Activated naive CD4-positive, alpha-beta T cell treated with anti-CD3 and anti-CD28 coated beads, Interleukin-2, amount 50 U/mL, for 24 hours (primary cell): ENCODE data around the gene FBXL13.
"Not testable (repeated sequence)": the region's sequence is repeated elsewhere in the genome, so short reads cannot be mapped to it uniquely, and the experiment has no call there.

Experiments
- H3K27ac Mint-ChIP-seq: one replicate; pipeline ENCODE4 v1.8.0; 2021; ENCODE audit warnings: mild to moderate bottlenecking, mixed read lengths
- H3K27me3 Mint-ChIP-seq: one replicate; pipeline ENCODE4 v1.8.0; 2021; ENCODE audit warnings: mixed read lengths
- H3K36me3 Mint-ChIP-seq: one replicate; pipeline ENCODE4 v1.8.0; 2021; ENCODE audit warnings: mixed read lengths
- H3K4me1 Mint-ChIP-seq: one replicate; pipeline ENCODE4 v1.8.0; 2021; ENCODE audit warnings: mixed read lengths
- H3K4me3 Mint-ChIP-seq: one replicate; pipeline ENCODE4 v1.8.0; 2021; ENCODE audit warnings: mild to moderate bottlenecking, mixed read lengths
- H3K9me3 Mint-ChIP-seq: one replicate; pipeline ENCODE4 v1.8.0; 2021; ENCODE audit warnings: mixed read lengths

Gene FBXL13

GRCh38 chr7:103063895-103064294 is 10.7 kb downstream of the FBXL13 start:
- Mint-ChIP-seq H3K36me3 (peaks cover 1% of the 10 kb centered on the region), H3K4me3 (no peak overlapping the region), H3K27me3 (no peaks in the 10 kb centered on the region), H3K27ac (no peak overlapping the region), H3K9me3 (no peaks in the 10 kb centered on the region), H3K4me1 (no peaks in the 10 kb centered on the region)

GRCh38 chr7:103059471-103059870 is 15.1 kb downstream of the FBXL13 start:
- no peak overlapping the region for H3K27ac Mint-ChIP-seq
- H3K9me3 Mint-ChIP-seq, result no peaks in the 10 kb centered on the region
- no peak overlapping the region for H3K4me3 Mint-ChIP-seq
- no peaks in the 10 kb centered on the region for H3K27me3 Mint-ChIP-seq
- H3K36me3 Mint-ChIP-seq, result no peaks in the 10 kb centered on the region
- H3K4me1 Mint-ChIP-seq, result no peaks in the 10 kb centered on the region

DNA sequence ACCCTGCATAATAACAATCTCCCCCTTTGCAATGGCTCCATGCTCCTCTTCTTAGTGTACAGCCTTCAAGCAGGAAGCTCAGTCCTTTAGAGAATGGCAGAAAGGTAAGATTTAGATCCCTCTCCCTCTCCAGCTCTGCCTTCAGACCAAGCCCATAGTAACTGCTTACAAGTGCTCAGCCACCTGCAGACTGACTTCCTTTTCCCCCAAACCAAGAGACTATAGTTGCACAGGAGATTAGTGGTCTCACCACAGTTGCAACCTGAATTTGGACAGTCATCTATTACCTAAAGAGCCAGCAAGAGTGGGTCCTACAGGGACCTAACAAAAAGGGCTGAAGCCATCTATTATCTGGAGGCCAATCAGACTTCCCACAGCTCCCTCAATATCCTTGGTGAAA is 16.5 kb downstream of the FBXL13 start:
- Mint-ChIP-seq H3K4me1 (no peaks in the 10 kb centered on the region), H3K9me3 (no peaks in the 10 kb centered on the region), H3K27ac (no peak overlapping the region), H3K4me3 (no peak overlapping the region), H3K36me3 (no peaks in the 10 kb centered on the region), H3K27me3 (no peaks in the 10 kb centered on the region)

GRCh38 chr7:103056006-103056405 is 18.6 kb downstream of the FBXL13 start:
- not testable (repeated sequence) for H3K4me1 Mint-ChIP-seq, H3K27me3 Mint-ChIP-seq, H3K36me3 Mint-ChIP-seq

DNA sequence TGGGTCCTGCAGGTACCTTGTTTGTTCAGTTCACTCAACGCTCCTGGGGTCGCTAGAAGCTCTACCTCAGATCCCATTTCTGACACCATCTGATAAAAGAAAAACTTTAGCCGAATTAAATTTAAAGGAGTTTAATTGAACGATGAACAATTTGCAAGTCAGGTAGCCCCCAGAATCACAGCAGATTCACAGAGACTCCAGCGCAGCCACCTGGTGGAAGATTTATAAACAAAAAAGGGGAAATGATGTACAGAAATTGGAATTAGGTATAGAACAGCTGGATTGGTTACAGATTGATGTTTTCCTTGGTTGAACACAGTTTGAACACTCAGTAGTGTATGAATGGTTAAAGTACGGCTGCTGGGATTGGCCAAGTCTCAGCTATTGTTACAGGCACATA is 23.1 kb downstream of the FBXL13 start:
- Mint-ChIP-seq H3K4me3 (no peak overlapping the region), H3K36me3 (peaks cover 5% of the 10 kb centered on the region), H3K4me1 (no peaks in the 10 kb centered on the region), H3K9me3 (peaks cover 6% of the 10 kb centered on the region), H3K27me3 (no peaks in the 10 kb centered on the region), H3K27ac (no peak overlapping the region)

More at GRCh38 chr7:103056006-103056405, 18.6 kb downstream of the FBXL13 start:
- H3K4me3 Mint-ChIP-seq, H3K27ac Mint-ChIP-seq, H3K9me3 Mint-ChIP-seq: not testable (repeated sequence)

DNA sequence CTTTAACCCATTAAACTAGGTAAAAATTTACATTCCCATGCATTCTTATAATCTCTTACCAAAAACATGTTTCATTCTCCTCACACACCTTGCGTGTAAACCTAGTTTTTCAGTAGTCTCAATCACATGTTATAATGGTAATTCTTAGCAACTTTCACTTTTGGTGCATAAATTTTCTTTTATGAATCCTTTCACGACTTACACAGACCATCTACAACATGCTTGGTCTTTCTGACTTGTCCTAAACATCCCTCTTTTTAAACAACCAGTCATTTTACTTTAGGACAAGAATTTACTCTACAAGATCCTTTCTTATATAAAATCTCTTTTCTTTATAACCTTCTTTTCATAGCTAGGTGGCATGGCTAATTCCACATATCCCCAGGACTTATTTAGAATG is 25.8 kb downstream of the FBXL13 start:
- no peak overlapping the region for H3K27ac Mint-ChIP-seq
- no peak overlapping the region for H3K4me3 Mint-ChIP-seq

DNA sequence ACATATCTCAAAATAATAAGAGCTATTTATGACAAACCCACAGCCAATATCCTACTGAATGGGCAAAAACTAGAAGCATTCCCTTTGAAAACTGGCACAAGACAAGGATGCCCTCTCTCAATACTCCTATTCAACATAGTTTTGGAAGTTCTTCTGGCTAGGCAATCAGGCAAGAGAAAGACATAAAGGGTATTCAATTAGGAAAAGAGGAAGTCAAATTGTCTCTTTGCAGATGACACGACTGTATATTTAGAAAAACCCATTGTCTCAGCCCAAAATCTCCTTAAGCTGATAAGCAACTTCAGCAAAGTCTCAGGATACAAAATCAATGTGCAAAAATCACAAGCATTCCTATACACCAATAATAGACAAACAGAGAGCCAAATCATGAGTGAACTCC is 32.8 kb downstream of the FBXL13 start:
- not testable (repeated sequence) for H3K4me1 Mint-ChIP-seq, H3K36me3 Mint-ChIP-seq, H3K4me3 Mint-ChIP-seq, H3K27ac Mint-ChIP-seq, H3K27me3 Mint-ChIP-seq, H3K9me3 Mint-ChIP-seq

More for the DNA sequence above, 25.8 kb downstream of the FBXL13 start:
- no peaks in the 10 kb centered on the region for H3K4me1 Mint-ChIP-seq
- H3K9me3 Mint-ChIP-seq, result peaks cover 6% of the 10 kb centered on the region
- no peaks in the 10 kb centered on the region for H3K27me3 Mint-ChIP-seq
- H3K36me3 Mint-ChIP-seq, result peaks cover 5% of the 10 kb centered on the region

GRCh38 chr7:103037823-103038739 is 36.5 kb downstream of the FBXL13 start:
- H3K4me1 Mint-ChIP-seq, H3K36me3 Mint-ChIP-seq, H3K9me3 Mint-ChIP-seq, H3K4me3 Mint-ChIP-seq, H3K27ac Mint-ChIP-seq, H3K27me3 Mint-ChIP-seq: not testable (repeated sequence)

DNA sequence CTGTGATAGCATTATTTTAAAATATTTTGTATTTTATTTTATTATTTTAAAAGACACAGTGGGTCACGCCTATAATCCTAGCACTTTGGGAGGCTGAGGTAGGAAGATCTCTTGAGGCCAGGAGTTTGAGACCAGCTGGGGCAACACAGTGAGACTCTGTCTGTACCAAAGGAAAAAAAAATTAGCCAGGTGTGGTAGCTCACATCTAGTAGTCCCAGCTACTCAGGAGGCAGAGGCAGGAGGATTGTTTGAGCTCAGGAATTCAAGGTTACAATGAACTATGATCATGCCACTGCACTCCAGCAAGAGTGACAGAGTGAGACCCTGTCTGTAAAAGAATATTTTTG is 37.1 kb downstream of the FBXL13 start:
- Mint-ChIP-seq H3K4me3 (no peak overlapping the region), H3K27me3 (no peaks in the 10 kb centered on the region), H3K4me1 (no peaks in the 10 kb centered on the region), H3K9me3 (no peaks in the 10 kb centered on the region), H3K36me3 (no peaks in the 10 kb centered on the region), H3K27ac (no peak overlapping the region)

DNA sequence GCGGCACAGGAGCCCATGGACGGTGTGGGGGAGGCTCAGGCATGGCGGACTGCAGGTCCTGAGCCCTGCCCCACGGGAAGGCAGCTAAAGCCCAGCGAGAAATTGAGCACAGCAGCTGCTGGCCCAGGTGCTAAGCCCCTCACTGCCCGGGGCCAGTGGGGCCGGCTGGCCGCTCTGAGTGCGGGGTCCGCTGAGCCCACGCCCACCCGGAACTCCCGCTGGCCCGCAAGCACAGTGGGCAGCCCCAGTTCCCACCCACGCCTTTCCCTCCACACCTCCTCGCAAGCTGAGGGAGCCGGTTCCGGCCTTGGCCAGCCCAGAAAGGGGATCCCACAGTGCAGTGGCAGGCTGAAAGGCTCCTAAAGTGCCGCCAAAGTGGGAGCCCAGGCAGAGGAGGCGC is 40.3 kb downstream of the FBXL13 start:
- not testable (repeated sequence) for H3K4me1 Mint-ChIP-seq, H3K9me3 Mint-ChIP-seq, H3K4me3 Mint-ChIP-seq, H3K36me3 Mint-ChIP-seq, H3K27ac Mint-ChIP-seq, H3K27me3 Mint-ChIP-seq

DNA sequence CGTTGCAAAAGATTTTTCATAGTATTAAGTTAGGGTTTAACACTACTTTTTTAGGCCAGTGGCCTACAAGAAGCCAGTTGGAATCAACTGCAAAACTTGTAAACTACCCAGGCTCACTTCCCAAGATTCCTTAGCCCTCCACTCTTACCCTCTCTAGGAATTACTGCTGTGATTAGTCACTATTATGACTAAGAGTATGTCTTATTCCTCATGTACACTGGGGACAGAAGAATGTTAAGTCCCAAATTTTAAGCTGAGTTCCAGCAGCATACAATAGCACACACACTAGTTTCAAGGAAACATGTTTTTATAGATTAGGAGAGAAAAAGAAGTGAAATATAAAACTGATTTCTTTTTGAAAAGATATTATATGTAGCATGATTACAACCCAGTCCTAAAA is 42.8 kb downstream of the FBXL13 start:
- Mint-ChIP-seq H3K36me3 (no peaks in the 10 kb centered on the region), H3K9me3 (no peaks in the 10 kb centered on the region), H3K4me3 (no peak overlapping the region), H3K4me1 (no peaks in the 10 kb centered on the region), H3K27me3 (no peaks in the 10 kb centered on the region), H3K27ac (no peak overlapping the region)

GRCh38 chr7:103031024-103031423 is 43.6 kb downstream of the FBXL13 start:
- H3K9me3 Mint-ChIP-seq, result no peaks in the 10 kb centered on the region
- no peak overlapping the region for H3K4me3 Mint-ChIP-seq
- no peaks in the 10 kb centered on the region for H3K4me1 Mint-ChIP-seq
- H3K27ac Mint-ChIP-seq, result no peak overlapping the region
- no peaks in the 10 kb centered on the region for H3K27me3 Mint-ChIP-seq
- no peaks in the 10 kb centered on the region for H3K36me3 Mint-ChIP-seq

DNA sequence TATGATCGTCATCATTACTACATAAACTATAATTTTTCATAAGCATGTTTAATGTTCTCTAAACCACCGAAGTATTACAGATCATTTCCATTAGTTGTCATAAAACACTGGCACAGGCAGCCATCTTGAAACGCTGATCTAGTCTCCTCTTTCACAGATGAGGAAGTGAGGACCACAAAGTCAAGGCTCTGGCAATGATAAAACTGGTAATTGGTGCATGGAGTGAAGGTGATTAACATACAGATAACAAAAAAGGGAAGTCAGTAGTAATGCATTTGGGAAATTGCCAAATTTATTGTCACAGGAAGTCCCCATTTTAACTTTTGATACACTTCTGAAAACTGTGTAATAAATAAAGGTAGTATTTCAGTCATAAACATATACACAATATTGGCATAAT is 49.3 kb downstream of the FBXL13 start:
- no peaks in the 10 kb centered on the region for H3K9me3 Mint-ChIP-seq
- H3K27me3 Mint-ChIP-seq, result no peaks in the 10 kb centered on the region
- H3K4me3 Mint-ChIP-seq, result no peak overlapping the region
- peaks cover 5% of the 10 kb centered on the region for H3K36me3 Mint-ChIP-seq
- H3K4me1 Mint-ChIP-seq, result no peaks in the 10 kb centered on the region
- H3K27ac Mint-ChIP-seq, result no peak overlapping the region

GRCh38 chr7:103023578-103023977 is 51.0 kb downstream of the FBXL13 start:
- not testable (repeated sequence) for H3K9me3 Mint-ChIP-seq, H3K36me3 Mint-ChIP-seq, H3K4me3 Mint-ChIP-seq, H3K4me1 Mint-ChIP-seq, H3K27me3 Mint-ChIP-seq, H3K27ac Mint-ChIP-seq

- H3K4me1 Mint-ChIP-seq, H3K4me3 Mint-ChIP-seq, H3K9me3 Mint-ChIP-seq, H3K27me3 Mint-ChIP-seq, H3K27ac Mint-ChIP-seq: not testable (repeated sequence)
- H3K36me3 Mint-ChIP-seq, result peaks cover 12% of the 10 kb centered on the region
These were observed 53.1 kb downstream of the FBXL13 start for GRCh38 chr7:103021490-103021889.

- H3K27ac Mint-ChIP-seq, H3K27me3 Mint-ChIP-seq, H3K9me3 Mint-ChIP-seq, H3K4me1 Mint-ChIP-seq, H3K4me3 Mint-ChIP-seq: not testable (repeated sequence)
- H3K36me3 Mint-ChIP-seq, result peaks cover 12% of the 10 kb centered on the region
These were observed 53.7 kb downstream of the FBXL13 start for GRCh38 chr7:103020876-103021275.

DNA sequence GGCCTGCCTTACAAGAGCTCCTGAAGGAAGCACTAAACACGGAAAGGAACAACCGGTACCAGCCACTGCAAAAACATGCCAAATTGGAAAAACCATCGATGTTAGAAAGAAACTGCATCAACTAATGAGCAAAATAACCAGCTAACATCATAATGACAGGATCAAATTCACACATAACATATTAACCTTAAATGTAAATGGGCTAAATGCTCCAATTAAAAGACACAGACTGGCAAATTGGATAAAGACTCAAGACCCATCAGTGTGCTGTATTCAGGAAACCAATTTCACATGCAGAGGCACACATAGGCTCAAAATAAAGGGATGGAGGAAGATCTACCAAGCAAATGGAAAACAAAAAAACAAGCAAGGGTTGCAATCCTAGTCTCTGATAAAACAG is 56.3 kb downstream of the FBXL13 start:
- not testable (repeated sequence) for H3K27ac Mint-ChIP-seq, H3K4me3 Mint-ChIP-seq, H3K4me1 Mint-ChIP-seq, H3K27me3 Mint-ChIP-seq, H3K9me3 Mint-ChIP-seq
- H3K36me3 Mint-ChIP-seq, result peaks cover 20% of the 10 kb centered on the region
